HG02588 (cell line): ENCODE results near the gene TOMM40L.

Experiments
- ATAC-seq: cut with Tn5 transposase; IDR thresholded peaks from one replicate; pipeline ENCODE4 v1.9.1; 2021; ENCODE audit warnings: mild to moderate bottlenecking, moderate library complexity; ENCODE audit not compliant: unreplicated experiment

TOMM40L gene

GRCh38 chr1:161196521-161197451, 29.1 kb upstream of the TOMM40L start:
- no peak for ATAC-seq

- ATAC-seq = no peak
Measured at GRCh38 chr1:161197560-161198193, 28.2 kb upstream of the TOMM40L start.

GRCh38 chr1:161198194-161198896, 27.5 kb upstream of the TOMM40L start:
- no peak for ATAC-seq

- no peak for ATAC-seq
Measured at GRCh38 chr1:161198897-161199431, 26.9 kb upstream of the TOMM40L start, which contains the start of gene ADAMTS4. Gene ADAMTS4, minus strand, starts transcription at chr1:161199054. Its CDS starts 427 bp downstream, at chr1:161198627.

- no peak for ATAC-seq
Measured at GRCh38 chr1:161199506-161200139, 26.2 kb upstream of the TOMM40L start.

- ATAC-seq = no peak
Measured at GRCh38 chr1:161200421-161200991, 25.4 kb upstream of the TOMM40L start.

GRCh38 chr1:161200992-161201835, 24.6 kb upstream of the TOMM40L start:
- no peak for ATAC-seq

- peak; percentile 92 for ATAC-seq
Measured at GRCh38 chr1:161201836-161202712, 23.8 kb upstream of the TOMM40L start, which contains the start of gene NDUFS2. Gene NDUFS2, plus strand, starts transcription at chr1:161202367. Its CDS starts 19 bp downstream, at chr1:161202386.

- ATAC-seq = no peak
Measured at GRCh38 chr1:161206411-161207140, 19.3 kb upstream of the TOMM40L start.

GRCh38 chr1:161207173-161207572, 18.7 kb upstream of the TOMM40L start:
- ATAC-seq = no peak

GRCh38 chr1:161209790-161210409, 16.0 kb upstream of the TOMM40L start:
- no peak for ATAC-seq

GRCh38 chr1:161214369-161214768, 11.5 kb upstream of the TOMM40L start:
- no peak for ATAC-seq

- no peak for ATAC-seq
Measured at GRCh38 chr1:161215076-161215475, 10.8 kb upstream of the TOMM40L start, which contains the start of gene FCER1G. Gene FCER1G, plus strand, starts transcription at chr1:161215295. Its CDS starts 27 bp downstream, at chr1:161215322.

- ATAC-seq = peak; percentile 67
Measured at GRCh38 chr1:161216945-161217712, 8.7 kb upstream of the TOMM40L start.

GRCh38 chr1:161217831-161218230, 8.0 kb upstream of the TOMM40L start:
- ATAC-seq = no peak
